Measurements from ENCODE around the gene ROGDI.

GRCh38 chr16:4826526-4826925, 24.1 kb upstream of the ROGDI start:
- TF ChIP-seq POLR2A (IDR thresholded peaks at IDR 0.05; ENCODE audit: low read length) = no peak
- TF ChIP-seq GATA1 (IDR thresholded peaks at IDR 0.05; ENCODE audit: low read depth, low read length) = no peak

Data from erythroblast (primary cell).